GM21526 (cell line): ENCODE data around the gene BCL2.

Source experiments
- ATAC-seq: cut with Tn5 transposase; IDR thresholded peaks from one replicate; pipeline ENCODE4 v1.9.1; 2021; ENCODE audit warnings: moderate library complexity; ENCODE audit not compliant: unreplicated experiment, low FRiP score

Gene BCL2

GRCh38 chr18:63162271-63163014, 157.1 kb downstream of the BCL2 start:
- ATAC-seq: peak; percentile 33

- peak; percentile 51 for ATAC-seq
These were observed 157.8 kb downstream of the BCL2 start for GRCh38 chr18:63161761-63162195.

- peak; percentile 24 for ATAC-seq
These were observed 158.4 kb downstream of the BCL2 start for GRCh38 chr18:63161032-63161760.

- no peak for ATAC-seq
These were observed 159.2 kb downstream of the BCL2 start for GRCh38 chr18:63160172-63160995.

- ATAC-seq: no peak
These were observed 160.0 kb downstream of the BCL2 start for GRCh38 chr18:63159590-63159989.

- ATAC-seq: no peak
These were observed 160.8 kb downstream of the BCL2 start for GRCh38 chr18:63158676-63159291.

- ATAC-seq: no peak
These were observed 161.4 kb downstream of the BCL2 start for GRCh38 chr18:63158012-63158631.

GRCh38 chr18:63157293-63158011, 162.1 kb downstream of the BCL2 start:
- peak; percentile 15 for ATAC-seq

GRCh38 chr18:63155910-63156773, 163.4 kb downstream of the BCL2 start:
- no peak for ATAC-seq

- ATAC-seq: peak; percentile 40
These were observed 164.3 kb downstream of the BCL2 start for GRCh38 chr18:63155169-63155852.

GRCh38 chr18:63154350-63155152, 165.0 kb downstream of the BCL2 start:
- no peak for ATAC-seq

GRCh38 chr18:63152791-63153190, 166.8 kb downstream of the BCL2 start:
- no peak for ATAC-seq

- ATAC-seq: no peak
These were observed 167.5 kb downstream of the BCL2 start for GRCh38 chr18:63152096-63152495.

GRCh38 chr18:63151539-63151938, 168.0 kb downstream of the BCL2 start:
- no peak for ATAC-seq

- no peak for ATAC-seq
These were observed 168.6 kb downstream of the BCL2 start for GRCh38 chr18:63150942-63151421.

GRCh38 chr18:63150326-63150725, 169.2 kb downstream of the BCL2 start:
- no peak for ATAC-seq

GRCh38 chr18:63149302-63149587, 170.3 kb downstream of the BCL2 start:
- ATAC-seq: no peak
